T-helper 1 cell treated with Interleukin-12 subunit alpha and Interleukin-12 subunit beta and Interleukin-4 antibody, amounts not matched to agents 30 μg/mL and 1 μg/mL, for 36 hours (primary cell): ENCODE data around the gene MAML2.

Experiments used
- H3K27ac Mint-ChIP-seq: one replicate; pipeline ENCODE4 v1.8.0; 2021; ENCODE audit warnings: mild to moderate bottlenecking, mixed read lengths
- H3K27me3 Mint-ChIP-seq: one replicate; pipeline ENCODE4 v1.8.0; 2021; ENCODE audit warnings: low read depth, mixed read lengths
- H3K36me3 Mint-ChIP-seq: one replicate; pipeline ENCODE4 v1.8.0; 2021; ENCODE audit warnings: low read depth, mixed read lengths
- H3K4me1 Mint-ChIP-seq: one replicate; pipeline ENCODE4 v1.8.0; 2021; ENCODE audit warnings: low read depth, mixed read lengths
- H3K4me3 Mint-ChIP-seq: one replicate; pipeline ENCODE4 v1.8.0; 2021; ENCODE audit warnings: mild to moderate bottlenecking, moderate library complexity, mixed read lengths
- H3K9me3 Mint-ChIP-seq: one replicate; pipeline ENCODE4 v1.8.0; 2021; ENCODE audit warnings: mixed read lengths

MAML2 gene

GRCh38 chr11:96331699-96332116 is 11.3 kb downstream of the MAML2 start:
- peak overlapping the region; percentile 12 for H3K27ac Mint-ChIP-seq
- peaks cover 30% of the 10 kb centered on the region for H3K36me3 Mint-ChIP-seq
- peak overlapping the region; percentile 19 for H3K4me3 Mint-ChIP-seq
- no peaks in the 10 kb centered on the region for H3K27me3 Mint-ChIP-seq
- H3K9me3 Mint-ChIP-seq: no peaks in the 10 kb centered on the region
- H3K4me1 Mint-ChIP-seq: peaks cover 58% of the 10 kb centered on the region

- Mint-ChIP-seq H3K4me1 (peaks cover 52% of the 10 kb centered on the region), H3K4me3 (no peak overlapping the region), H3K36me3 (peaks cover 26% of the 10 kb centered on the region), H3K9me3 (no peaks in the 10 kb centered on the region), H3K27ac (no peak overlapping the region), H3K27me3 (no peaks in the 10 kb centered on the region)
These were observed 12.5 kb downstream of the MAML2 start for GRCh38 chr11:96330511-96330859.

DNA sequence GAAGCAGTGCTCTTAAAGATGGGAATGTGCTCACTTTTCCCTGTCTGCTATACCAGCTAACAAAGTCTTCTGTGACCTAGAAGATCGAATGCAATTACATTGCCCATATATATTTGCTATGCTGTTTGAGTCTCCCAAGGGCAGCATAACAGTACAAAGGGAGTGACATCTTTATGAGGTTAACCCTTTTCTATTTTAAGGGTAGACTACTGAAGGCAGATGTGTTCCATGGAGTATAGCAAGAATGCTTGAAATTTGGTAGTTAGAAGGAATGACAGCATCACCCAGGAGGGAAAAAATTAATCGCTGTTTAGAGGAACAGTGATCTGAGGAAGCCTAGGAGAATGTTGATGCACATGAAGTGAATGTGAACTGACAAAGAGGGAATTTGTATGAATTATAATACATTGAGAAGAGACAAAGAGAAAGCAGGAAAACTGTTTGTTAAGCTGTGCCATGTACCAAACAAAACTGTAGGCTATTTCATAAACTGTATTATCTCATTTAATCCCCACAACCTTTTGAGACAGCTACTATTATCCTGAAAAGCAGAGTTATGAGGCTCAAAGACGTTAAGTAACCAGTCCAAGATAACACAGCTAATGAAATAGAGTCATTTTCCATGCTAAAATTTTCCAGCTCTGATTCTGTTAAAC is 13.0 kb downstream of the MAML2 start:
- Mint-ChIP-seq H3K27me3 (no peaks in the 10 kb centered on the region), H3K9me3 (no peaks in the 10 kb centered on the region), H3K4me1 (peaks cover 51% of the 10 kb centered on the region), H3K36me3 (peaks cover 23% of the 10 kb centered on the region), H3K27ac (peak overlapping the region; percentile 2), H3K4me3 (no peak overlapping the region)

DNA sequence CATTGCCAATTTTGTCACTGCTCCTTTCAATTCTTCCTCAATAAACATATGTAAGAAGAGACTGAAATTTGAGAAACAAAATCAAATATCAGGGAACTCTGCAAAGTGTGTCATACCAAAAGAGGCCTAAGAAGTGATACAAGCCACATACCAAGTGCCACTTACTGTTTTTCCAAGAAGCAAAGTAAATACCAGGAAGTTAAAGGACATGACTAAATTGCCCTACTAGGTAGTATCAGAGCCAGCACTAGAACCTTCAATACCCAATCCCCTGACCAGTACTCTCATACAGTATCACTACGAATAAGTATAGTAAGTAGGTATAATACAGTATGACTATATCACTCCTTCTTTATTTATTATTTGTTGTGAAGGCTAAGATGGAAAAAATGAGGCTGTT is 13.6 kb downstream of the MAML2 start:
- Mint-ChIP-seq H3K27ac (peak overlapping the region; percentile 22), H3K36me3 (peaks cover 22% of the 10 kb centered on the region), H3K4me3 (peak overlapping the region; percentile 25), H3K27me3 (no peaks in the 10 kb centered on the region), H3K9me3 (no peaks in the 10 kb centered on the region), H3K4me1 (peaks cover 50% of the 10 kb centered on the region)

GRCh38 chr11:96328395-96329010 is 14.5 kb downstream of the MAML2 start:
- Mint-ChIP-seq H3K9me3 (no peaks in the 10 kb centered on the region), H3K4me3 (no peak overlapping the region), H3K27ac (no peak overlapping the region), H3K27me3 (no peaks in the 10 kb centered on the region), H3K36me3 (peaks cover 18% of the 10 kb centered on the region), H3K4me1 (peaks cover 44% of the 10 kb centered on the region)

DNA sequence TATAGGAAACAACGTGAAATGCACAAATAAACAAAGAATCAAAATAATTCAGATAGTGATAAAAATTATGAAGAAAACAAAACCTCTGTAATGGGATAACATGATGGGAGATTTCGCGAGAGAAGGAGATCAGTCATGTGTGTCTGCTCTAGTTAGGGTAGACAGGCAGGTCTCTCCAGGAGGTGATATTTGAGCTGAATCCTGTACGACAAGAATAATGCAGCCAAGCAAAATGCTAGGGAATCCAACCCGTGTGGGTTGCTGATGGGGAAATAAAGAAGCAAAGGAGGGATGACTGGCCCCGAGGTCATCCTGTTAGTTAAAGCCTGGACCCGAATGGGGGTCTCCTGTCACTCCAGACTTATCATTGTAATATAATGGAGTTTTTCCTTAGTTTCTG is 16.0 kb downstream of the MAML2 start:
- Mint-ChIP-seq H3K27ac (no peak overlapping the region), H3K27me3 (no peaks in the 10 kb centered on the region), H3K9me3 (no peaks in the 10 kb centered on the region), H3K36me3 (peaks cover 18% of the 10 kb centered on the region), H3K4me3 (no peak overlapping the region), H3K4me1 (peaks cover 29% of the 10 kb centered on the region)

- no peaks in the 10 kb centered on the region for H3K9me3 Mint-ChIP-seq
- peaks cover 23% of the 10 kb centered on the region for H3K36me3 Mint-ChIP-seq
- no peak overlapping the region for H3K27ac Mint-ChIP-seq
- H3K27me3 Mint-ChIP-seq: no peaks in the 10 kb centered on the region
- H3K4me1 Mint-ChIP-seq: peaks cover 25% of the 10 kb centered on the region
- no peak overlapping the region for H3K4me3 Mint-ChIP-seq
These were observed 18.1 kb downstream of the MAML2 start for GRCh38 chr11:96324912-96325311.

GRCh38 chr11:96323642-96323985 is 19.4 kb downstream of the MAML2 start:
- Mint-ChIP-seq H3K4me3 (no peak overlapping the region), H3K9me3 (no peaks in the 10 kb centered on the region), H3K27ac (no peak overlapping the region), H3K4me1 (peaks cover 19% of the 10 kb centered on the region), H3K27me3 (no peaks in the 10 kb centered on the region), H3K36me3 (peaks cover 15% of the 10 kb centered on the region)

- Mint-ChIP-seq H3K27ac (no peak overlapping the region), H3K27me3 (no peaks in the 10 kb centered on the region), H3K4me3 (no peak overlapping the region), H3K9me3 (no peaks in the 10 kb centered on the region), H3K36me3 (peaks cover 15% of the 10 kb centered on the region), H3K4me1 (peaks cover 23% of the 10 kb centered on the region)
These were observed 20.0 kb downstream of the MAML2 start for GRCh38 chr11:96322775-96323641.

- H3K27ac Mint-ChIP-seq: no peak overlapping the region
- no peaks in the 10 kb centered on the region for H3K9me3 Mint-ChIP-seq
- peaks cover 23% of the 10 kb centered on the region for H3K36me3 Mint-ChIP-seq
- peaks cover 30% of the 10 kb centered on the region for H3K4me1 Mint-ChIP-seq
- no peak overlapping the region for H3K4me3 Mint-ChIP-seq
- H3K27me3 Mint-ChIP-seq: no peaks in the 10 kb centered on the region
These were observed 21.9 kb downstream of the MAML2 start for GRCh38 chr11:96321091-96321490.

DNA sequence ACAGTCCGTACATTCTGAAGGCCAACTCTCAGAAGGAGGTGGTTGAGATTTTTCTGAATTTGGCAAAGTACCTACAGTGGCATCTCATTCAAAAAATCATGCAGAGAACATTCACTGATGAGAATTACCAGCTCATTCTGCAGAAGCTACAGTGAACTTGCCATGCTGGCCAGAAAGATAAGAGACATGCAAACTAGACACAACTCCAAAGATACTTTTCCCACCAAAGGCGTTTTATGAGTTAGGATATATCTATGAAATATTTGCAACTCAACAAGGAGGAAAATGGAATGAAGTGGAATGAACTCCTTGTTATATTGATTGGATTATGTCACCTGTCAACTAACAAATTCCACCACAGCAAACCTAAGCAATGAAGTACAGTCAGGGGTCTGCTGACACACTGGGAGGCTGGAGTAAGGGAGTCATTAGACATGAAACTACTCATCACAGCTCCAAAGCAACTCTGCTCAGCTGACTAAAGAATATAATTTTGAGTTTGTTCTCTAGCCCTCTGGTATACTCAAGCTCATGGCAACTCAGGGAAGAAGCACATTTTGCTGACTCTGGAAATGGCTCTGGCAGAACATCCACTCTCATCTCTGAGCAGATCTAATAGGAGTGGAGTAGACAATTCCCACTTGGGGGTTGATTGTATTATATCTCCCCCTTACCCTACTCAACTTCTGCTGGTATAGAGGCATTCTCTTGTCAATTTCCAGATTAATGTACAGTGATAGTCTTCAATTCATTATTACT is 22.9 kb downstream of the MAML2 start:
- Mint-ChIP-seq H3K36me3 (peaks cover 27% of the 10 kb centered on the region), H3K9me3 (no peaks in the 10 kb centered on the region), H3K4me1 (peaks cover 32% of the 10 kb centered on the region), H3K27me3 (no peaks in the 10 kb centered on the region), H3K4me3 (no peak overlapping the region), H3K27ac (no peak overlapping the region)

- Mint-ChIP-seq H3K4me3 (no peak overlapping the region), H3K36me3 (peaks cover 30% of the 10 kb centered on the region), H3K9me3 (no peaks in the 10 kb centered on the region), H3K27me3 (no peaks in the 10 kb centered on the region), H3K4me1 (peaks cover 41% of the 10 kb centered on the region), H3K27ac (no peak overlapping the region)
These were observed 24.1 kb downstream of the MAML2 start for GRCh38 chr11:96318850-96319249.

- Mint-ChIP-seq H3K27ac (no peak overlapping the region), H3K36me3 (peaks cover 30% of the 10 kb centered on the region), H3K9me3 (no peaks in the 10 kb centered on the region), H3K4me3 (no peak overlapping the region), H3K27me3 (no peaks in the 10 kb centered on the region), H3K4me1 (peaks cover 44% of the 10 kb centered on the region)
These were observed 24.6 kb downstream of the MAML2 start for GRCh38 chr11:96318399-96318798.

DNA sequence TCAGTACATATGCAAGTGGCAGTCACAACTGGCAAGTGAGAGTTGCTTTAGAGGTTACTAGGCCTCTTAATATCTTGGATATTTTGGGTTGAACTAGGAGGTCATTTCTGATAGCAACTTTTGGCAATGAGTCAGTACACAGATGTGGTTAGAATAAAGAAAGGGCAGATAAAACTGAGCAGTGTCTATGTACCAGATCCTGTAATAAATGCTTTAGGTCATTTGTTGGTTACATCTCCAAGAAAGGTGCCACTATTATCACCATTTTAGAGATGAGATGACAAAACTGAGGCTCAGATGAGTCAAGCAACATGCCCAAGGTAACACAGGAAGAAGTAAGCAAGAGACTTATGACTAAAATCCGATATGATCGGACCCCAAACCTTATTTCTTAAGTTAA is 25.0 kb downstream of the MAML2 start:
- Mint-ChIP-seq H3K4me1 (peaks cover 46% of the 10 kb centered on the region), H3K9me3 (no peaks in the 10 kb centered on the region), H3K27me3 (no peaks in the 10 kb centered on the region), H3K36me3 (peaks cover 31% of the 10 kb centered on the region), H3K4me3 (no peak overlapping the region), H3K27ac (no peak overlapping the region)
